COLO668 (cell line): ENCODE results near the gene NAT14.
A peak's percentile ranks its signal among the peaks of the same experiment; 100 is the strongest.

Source experiments
- DNase-seq: peaks from one replicate; lab custom pipeline; 2025; ENCODE audit not compliant: unreplicated experiment; lab: John Stamatoyannopoulos, UW

Gene NAT14

DNA sequence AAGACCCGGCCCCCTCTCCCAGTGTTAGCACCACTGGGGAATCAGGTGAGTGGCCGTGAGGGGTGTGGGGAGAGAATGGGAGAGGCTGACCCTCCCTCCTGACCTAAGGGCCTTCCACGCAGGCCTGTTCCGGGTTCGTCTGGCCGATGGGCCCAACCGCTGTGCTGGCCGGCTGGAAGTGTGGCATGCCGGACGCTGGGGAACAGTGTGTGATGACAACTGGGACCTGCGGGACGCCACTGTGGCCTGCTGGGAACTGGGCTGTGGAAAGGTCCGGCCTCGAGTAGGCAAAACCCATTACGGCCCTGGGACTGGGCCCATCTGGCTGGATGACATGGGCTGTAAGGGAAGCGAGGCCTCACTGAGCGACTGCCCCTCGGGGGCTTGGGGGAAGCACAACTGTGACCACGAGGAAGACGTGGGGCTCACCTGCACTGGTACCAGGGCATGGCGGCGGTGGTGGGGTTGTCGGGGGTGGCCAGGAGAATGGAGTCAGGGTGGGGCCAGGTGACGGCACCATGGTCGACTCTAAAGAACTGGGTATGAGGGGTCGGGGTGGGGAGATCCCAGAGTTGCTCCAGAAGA, 15.5 kb downstream of the NAT14 start:
- DNase-seq, result no peak

DNA sequence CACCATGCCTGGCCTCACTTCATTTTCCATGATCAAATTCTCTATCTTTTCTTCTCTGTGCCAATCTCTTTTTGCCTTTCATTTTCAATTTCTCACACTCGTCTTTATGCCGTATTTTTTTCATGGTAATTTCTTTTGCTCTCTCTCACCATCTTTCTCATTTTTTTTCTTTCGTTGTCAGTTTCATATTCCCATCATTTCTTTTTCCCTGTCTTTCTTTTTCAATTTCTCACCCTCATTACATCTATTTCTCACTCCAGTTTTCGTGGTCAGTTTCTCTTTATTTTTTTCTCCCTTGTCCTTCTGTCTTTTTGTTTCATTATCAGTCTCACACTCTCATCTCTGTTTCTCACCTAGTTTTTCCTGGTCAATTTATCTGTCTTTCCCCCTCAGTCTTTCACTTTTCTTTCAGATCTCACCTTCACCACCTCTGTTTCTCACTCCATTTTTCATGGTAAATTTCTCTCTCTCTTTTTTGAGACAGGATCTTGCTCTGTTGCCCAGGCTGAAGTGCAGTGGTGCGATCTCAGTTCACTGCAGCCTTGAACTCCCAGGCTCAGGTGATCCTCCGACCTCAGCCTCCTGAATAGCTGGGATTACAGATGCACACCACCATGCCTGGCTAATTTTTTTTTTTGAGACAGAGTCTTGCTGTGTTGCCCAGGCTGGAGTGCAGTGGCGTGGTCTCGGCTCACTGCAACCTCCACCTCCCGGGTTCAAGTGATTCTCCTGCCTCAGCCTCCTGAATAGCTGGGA, 17.4 kb downstream of the NAT14 start:
- DNase-seq, result no peak

DNA sequence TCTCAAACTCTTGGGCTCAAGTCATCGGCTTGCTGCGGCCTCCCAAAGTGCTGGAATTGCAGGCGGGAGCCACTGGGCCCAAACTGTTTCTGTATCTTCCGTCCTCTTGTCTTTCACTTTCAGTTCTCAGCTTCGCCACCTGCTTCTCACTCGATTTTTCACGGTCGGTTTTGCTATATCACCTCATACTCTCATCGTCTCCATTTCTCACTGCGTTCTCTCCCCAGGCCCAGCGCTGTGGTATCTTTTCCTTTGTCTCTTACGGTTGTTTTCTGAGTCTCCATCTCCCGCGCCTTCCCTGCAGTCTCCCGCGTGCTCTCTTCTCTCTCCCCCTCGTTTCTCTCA, 18.1 kb downstream of the NAT14 start:
- no peak for DNase-seq

DNA sequence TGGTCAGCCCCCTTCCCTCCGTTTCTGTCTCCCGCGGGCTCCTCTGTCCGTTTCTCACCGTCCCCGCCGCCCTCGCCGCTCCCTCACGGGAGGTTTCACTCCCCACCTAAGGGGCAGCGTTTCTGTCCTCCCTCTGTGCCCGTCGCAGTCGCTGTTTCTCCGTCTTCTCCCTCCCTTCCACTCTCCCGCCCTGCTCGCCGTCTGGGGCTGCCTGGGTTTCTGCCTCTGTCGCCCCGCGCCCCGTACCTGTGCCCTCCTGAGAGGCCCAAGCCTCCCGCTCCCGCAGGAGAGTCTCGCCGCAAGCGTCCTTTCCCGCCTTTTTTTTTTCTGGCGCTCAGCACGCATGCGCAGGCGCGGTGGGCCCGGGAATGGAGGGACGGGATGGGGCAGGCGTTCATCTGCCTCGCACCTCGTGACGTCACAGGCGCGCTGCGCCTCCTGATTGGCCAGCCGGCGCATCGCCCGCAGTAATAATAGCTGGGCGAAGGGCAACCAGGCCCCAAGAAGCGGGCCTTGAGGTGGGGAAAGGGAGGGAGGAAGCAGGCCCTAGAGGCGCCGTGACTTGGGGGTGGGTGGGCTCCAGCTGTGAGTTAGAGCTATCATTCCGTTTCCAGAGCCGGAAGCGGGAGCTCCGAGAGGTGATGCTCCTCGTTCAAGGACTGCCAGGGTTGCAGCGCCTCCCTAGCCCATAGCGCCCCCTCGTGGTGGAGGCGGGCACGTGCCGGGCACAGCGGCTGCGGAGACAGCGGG, 18.7 kb downstream of the NAT14 start:
- DNase-seq, result peak; percentile 74

DNA sequence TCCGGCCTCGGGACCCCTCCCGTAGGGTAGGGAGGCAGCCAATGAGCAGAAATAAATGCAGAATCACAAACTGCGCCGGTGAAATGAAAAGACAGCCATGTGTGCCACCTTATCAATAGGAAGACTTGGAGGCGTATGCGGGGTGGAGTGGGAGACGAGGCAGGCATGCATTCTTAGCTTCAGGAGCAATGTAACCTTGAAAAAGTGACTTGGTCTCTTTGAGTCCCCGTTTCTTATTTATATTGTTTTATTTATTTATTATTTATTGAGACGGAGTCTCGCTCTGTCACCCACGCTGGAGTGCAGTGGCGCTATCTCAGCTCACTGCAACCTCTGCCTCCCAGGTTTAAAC, 19.2 kb downstream of the NAT14 start:
- DNase-seq, result no peak

DNA sequence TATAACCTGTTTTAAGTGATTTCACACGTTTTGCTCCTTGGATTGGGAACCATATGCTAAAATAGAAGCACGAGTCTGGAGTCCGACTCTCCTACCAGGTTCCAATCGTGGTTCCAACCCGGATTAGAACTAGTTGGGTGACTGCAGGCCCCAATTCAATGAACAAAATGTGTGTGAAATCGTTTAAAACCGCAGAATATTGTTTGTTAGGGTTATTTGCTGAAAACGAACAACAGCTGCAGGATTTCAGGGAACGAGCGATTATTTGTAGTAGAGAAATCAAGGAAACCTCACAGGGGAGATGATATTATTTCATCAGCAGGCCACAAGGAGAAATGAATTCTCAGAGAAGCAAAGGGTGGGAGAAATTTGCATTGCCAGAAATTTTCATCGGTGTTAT, 20.0 kb downstream of the NAT14 start:
- DNase-seq, result no peak

DNA sequence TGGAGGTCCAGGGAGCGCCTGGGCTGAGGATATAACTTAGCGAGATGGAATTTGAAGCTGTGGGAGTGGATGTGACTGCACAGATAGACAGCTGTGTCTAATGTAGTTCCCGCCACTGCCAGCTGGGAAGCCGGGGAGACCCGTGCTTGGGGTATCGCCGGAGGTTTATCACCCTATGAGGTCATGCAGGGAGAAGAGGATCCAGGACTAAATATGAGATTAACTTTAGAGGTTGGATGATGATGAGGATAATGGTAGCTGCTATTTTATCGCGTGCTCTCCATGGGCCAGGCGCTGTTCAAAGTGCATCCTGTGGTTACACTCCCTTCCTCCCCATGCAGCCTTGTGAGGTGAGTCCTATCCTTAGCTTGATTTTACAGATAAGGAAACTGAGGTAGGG, 23.1 kb downstream of the NAT14 start:
- DNase-seq, result no peak

DNA sequence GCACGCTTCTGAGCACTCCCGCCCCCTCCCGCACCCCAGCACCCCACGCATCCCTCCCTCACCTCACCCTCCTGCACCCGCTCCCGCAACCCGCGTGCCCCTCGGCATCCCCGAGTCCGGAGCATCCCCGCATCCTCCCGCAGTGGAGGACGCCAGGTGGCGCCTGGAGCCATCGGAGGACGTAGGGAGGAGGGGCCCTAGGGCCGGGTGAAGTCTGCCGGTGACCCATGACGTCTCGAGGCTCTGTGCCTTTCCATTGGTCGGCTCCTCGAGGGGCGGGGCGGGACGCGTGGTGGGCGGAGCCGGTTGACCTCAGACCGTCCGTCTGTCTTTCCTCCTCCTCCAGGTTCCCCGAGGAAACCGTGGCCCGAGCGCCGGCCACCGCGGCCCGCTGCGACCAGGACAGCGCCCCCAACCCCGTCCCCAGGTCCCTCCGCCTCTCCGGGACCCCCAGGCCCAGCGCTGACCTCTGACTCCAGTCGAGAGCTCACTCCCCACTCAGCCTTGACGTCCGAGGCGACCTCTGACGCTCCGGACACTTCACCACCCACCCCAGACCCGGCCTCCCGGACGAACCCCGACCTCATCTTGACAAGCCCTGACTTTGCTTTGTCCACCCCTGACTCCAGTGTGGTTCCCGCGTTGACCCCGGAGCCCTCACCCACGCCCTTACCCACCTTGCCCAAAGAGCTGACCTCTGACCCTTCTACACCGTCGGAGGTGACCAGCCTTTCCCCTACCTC, 32.1 kb downstream of the NAT14 start:
- DNase-seq, result peak; percentile 89

DNA sequence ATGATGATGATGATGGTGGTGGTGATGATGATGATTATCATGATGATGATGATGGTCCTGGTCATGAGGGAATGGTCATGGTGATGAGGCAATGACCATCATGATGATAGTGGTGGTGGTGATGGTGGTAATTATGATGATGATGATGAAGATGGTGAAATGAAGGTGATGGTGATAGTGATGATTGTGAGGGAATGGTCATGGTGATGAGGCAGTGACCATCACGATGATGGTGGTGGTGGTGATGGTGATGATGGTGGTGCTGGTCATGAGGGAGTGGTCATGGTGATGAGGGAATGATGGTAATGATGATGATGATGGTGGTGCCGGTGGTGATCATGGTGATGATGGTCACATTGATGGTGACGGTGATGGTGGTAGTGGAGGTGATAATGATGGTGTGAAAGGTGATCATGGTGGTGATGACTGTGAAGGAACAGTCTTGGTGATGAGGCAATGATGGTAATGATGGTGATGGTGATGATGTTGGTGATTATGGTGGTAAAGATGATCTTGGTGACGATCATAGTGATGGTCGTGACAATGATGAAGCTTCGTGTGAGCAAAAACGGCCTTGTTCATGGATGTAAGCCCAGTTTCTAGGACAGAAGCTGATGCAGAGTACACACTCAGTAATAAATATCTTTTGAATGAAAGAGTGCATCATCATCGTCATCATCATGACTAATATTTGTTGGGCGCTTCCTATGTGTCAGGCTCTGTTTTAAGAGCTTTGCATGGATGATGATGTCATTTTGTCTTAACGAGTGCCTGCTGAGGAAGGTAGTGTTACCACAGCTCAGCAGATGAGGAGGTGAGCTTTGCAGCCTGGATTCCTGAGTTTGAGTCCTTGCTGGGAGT, 34.7 kb downstream of the NAT14 start:
- no peak for DNase-seq

DNA sequence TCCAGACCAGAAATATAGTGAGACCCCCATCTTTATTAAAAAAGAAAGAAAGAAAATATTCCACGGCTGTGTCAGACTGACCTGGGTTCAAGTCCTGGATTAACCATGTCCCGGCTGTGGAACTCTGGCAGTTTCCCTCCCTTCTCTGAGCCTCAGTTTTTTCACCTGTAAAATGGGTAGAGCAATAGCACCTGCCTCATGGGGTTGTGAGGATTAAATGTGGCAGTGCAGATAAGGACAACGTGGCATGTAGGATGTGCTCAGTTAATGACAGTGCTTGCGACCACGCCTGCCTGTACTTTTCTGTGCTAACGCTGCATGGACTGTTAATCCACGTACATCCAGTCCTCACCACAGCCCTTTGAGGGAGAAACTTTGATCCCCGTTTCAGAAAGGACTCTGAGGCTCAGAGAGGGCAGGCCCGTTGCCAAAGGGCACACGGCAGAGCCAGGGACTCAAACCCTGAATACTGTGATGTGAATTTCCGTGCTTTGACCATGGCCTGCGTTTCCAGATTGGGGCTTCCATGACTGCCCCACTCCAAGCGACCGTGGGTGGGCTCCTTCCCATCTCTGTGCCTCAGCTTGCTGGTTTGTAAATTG, 35.8 kb downstream of the NAT14 start:
- DNase-seq, result no peak

DNA sequence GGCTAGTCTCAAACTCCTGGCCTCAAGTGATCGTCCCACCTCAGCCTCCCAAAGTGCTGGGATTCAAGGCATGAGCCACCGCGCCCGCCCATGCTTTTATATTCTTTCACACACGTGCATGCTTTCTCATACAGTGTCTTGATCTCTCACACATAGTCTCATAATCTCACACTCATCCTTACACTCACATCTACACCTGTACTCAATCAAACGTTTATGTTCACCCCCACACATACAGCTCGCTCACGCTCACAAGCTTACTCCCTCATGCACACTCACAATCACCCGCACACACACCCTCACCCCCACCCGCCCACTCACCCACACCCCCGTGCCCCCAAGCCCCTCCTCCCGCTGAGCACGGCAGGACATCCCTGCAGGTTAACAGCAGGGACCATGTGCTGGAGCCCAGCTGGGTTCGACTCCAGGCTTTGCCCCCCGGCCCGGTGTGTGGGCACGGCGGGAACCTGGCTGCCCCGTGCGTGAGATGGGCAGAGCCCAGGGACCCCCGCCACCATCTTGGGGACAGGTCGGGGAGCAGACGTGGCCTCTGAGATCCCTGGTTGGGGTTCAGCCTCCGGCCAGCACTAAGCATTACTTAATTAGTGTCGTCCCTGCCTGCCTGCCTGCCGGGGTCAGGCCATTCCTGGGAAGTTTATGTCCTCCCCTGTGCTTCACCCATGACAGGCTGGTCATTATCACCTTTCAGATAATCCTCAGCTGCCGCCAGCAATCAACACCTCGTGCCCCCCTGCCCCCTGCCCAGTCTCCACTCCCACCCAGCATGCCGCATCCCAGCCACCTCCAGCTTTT, 40.5 kb downstream of the NAT14 start:
- DNase-seq, result no peak

DNA sequence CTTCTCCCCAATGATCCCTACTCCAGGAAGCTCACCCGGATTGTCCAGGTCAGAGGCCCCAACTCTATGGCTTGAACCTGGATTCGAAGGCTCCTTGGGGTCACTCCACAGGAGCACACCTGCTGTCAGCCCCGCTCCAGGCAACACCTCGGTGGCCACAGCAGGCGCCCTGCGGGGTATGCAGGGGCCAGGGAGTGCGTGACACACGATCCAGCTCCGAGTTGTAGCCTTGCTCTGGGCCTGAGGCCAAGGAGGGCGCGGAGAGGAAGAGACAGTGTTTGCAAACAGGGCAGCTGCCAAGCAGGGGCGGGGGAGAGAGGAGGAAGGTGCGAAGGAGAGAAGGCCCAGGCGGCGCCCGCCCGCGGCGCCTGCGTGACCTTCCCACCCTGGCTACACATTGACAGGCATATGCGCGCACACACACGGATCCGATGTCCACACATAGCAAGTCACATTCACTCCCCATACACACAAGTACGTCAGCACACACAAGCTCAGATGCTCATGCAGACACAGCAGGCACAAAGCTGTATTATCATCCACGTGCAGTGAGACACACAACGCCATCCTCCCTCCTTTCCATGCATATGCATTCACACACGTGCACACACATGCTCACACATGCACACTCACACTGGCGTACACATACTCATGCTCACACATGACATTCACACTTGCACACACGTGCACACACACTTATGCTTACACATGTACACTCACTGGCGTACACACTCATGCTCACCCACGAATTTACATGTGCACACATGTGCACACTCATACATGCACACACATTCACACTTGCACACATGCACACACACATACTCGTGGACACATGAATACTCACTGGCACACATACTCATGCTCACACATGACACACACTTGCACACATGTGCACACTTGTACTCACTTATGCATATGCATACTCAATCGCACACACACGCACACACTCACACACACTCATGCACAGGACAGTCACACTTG, 41.5 kb downstream of the NAT14 start:
- peak; percentile 84 for DNase-seq

DNA sequence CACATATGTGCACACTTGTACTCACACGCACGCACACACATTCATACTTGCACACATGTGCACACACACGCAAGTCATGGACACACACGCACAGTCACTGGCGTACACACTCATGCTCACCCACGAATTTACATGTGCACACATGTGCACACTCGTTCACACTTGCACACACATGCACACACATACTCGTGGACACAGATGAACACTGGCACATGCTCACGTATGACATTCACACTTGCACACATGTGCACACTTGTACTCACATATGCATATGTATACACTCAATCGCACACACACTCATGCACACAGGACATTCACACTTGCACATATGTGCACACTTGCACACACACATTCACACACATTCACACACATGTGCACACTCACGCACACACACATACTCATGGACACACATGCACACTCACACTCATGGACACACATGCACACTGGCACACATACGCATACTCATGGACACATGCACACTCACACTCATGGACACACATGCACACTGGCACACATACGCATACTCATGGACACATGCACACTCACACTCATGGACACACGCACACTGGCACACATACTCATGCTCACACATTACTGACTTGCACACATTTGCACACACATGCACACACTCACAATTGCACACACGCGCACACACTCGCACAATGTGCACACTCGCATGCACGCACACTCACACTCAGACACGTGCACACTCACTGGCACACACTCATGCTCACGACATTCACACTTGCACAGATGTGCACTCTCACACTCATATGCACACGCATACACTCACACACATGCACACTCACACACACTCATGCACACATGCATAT, 42.4 kb downstream of the NAT14 start:
- DNase-seq, result no peak

DNA sequence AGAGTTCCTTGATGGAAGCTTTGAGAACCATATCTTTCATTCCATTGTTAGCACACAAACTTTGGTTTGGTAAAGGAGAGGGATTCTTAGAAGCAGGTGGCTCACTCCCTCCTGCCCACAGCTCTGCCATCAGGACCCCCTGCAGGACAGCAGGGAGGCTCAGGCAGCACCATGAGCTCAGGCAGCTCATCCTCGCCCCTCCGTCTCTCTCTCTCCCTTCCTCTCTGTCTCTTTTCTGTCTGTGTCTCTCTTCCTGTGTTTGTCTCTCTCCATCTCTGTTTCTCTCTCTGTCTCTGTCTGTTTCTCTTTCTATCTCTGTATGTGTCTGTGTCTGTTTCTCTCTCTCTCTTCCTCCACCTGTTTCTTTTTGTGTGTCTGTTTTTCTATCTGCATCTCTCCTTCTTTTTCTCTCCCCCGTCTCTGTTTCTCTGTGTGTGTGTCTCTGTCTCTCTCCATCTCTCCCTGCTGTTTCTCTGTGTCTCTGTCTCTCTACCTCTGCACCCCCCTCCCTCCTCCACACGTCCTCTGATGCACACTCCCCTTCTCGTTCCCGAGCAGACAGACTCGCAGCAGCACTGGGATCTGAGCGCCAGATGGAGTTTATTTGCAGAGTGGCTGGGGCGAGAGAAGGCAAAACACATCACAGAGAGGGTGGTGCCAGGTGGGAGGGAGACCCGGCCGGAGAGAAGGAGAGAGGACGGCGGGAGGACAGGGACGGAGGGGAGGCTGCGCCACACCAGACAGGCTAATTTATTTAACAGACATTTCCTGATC, 43.2 kb downstream of the NAT14 start:
- peak; percentile 69 for DNase-seq

DNA sequence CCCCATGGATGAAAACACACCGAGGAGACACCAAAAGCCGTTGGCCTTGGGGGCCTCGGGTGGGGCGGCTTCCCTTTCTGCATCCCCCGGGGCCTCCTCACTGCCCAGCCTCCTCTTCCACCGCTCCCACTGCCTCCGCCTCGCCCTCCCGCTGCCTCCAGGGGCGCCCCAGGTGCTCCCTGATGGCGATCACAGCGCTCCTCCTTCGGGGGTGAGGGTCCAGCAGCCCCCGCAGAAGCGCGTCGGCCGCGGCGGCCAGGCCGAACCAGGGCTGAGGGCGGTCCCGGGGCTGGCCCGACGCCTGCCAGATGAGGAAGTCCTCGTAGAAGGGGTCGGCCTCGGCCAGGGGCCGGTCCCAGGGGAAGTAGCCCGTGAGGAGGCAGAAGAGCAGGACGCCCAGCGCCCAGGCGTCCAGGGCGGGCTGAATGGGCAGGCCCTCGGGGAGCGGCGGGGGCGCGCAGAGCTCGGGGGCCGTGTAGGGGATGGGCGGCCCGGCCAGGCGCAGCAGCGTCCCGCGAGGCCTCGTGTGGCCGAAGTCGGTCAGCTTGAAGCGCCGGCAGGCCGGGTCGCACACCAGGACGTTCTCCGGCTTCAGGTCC, 44.7 kb downstream of the NAT14 start:
- no peak for DNase-seq

DNA sequence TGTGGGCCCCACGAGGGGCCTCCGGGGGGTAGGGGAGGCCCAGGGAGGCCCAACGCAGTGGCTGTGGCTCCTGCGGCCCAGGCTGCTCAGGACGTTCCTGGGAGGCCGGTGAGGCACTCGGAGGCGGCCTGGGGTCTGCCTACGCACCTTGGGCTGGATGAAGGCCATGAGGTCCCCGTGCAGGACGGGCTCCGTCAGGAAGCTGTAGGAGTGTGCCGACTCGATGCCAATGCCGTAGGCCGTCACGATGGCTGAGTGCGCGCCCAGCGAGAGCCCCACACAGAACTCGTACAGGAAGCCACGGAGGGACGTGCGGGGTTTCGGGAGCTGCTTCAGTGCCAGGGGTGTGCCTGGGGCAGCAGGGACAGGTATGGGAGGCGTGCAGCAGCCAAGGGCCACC, 46.0 kb downstream of the NAT14 start:
- DNase-seq, result no peak
